ENCODE measurements around the gene MT1F.

The MT1F gene

DNA sequence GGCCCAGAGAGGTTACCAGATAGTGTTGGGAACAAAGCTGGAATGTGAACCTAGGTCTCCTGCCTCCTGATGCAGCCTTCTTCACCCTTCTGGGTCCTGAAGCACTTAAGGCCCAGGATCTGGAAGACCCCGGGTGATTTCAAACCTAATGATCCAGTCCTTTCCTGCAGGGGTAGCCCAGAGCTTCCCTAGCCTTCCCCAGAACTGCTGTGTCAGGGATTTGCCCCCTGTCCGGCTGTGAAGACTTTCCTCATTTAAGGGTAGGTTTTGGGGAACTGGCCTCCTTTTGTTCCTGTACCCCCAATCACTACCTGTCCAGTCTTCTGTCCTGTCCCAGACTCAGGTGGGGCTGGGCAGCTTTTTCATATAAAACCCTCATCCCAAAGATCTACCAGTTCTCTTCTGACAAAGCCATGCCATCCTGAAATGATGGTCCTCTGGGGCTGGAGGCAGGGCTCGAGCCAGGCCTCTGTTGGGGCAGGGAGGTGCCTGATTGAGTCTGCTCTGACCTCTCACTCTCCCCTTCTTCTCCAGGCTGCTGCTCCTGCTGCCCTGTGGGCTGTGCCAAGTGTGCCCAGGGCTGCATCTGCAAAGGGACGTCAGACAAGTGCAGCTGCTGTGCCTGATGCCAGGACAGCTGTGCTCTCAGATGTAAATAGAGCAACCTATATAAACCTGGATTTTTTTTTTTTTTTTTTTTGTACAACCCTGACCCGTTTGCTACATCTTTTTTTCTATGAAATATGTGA is 25.8 kb downstream of the MT1F start:
- DNase-seq (ENCODE audit: low read depth, low spot score), result no peak
- H3K4me3 ChIP-seq (ENCODE audit: low read length), result no peak overlapping the region

DNA sequence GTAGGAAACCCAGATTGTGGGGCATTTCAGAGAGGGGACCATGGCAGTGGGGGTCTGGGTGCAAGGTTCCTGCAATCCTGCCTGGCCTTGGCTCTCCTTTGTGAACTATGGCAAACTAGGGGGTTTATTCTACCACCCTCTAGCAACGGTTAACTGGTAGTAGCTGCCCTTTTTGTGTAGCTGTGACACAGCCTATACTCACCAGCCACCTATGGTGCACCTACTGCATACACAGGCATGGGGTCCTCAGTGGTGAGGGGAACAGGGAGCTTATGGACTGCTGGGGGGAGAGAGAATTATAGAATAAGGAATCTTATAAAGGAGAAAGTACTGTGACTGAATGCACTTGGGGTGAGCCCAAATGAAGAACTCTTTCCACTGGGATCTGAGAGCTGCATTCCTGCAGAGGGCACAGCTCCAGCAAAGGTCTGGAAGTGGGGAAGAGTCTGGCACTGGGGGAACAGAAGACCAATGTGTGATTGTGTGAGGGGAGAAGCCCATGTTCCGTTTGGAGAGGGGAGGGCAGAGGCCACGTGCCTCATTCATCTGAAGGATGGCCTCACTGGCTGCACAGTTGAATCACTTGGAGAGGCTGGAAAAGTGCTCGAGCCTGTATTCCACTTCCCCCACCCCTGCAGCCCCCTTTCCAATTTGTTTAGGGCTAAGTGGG is 26.6 kb downstream of the MT1F start:
- H3K4me3 ChIP-seq (ENCODE audit: low read length), result no peak overlapping the region
- no peak for DNase-seq (ENCODE audit: low read depth, low spot score)

DNA sequence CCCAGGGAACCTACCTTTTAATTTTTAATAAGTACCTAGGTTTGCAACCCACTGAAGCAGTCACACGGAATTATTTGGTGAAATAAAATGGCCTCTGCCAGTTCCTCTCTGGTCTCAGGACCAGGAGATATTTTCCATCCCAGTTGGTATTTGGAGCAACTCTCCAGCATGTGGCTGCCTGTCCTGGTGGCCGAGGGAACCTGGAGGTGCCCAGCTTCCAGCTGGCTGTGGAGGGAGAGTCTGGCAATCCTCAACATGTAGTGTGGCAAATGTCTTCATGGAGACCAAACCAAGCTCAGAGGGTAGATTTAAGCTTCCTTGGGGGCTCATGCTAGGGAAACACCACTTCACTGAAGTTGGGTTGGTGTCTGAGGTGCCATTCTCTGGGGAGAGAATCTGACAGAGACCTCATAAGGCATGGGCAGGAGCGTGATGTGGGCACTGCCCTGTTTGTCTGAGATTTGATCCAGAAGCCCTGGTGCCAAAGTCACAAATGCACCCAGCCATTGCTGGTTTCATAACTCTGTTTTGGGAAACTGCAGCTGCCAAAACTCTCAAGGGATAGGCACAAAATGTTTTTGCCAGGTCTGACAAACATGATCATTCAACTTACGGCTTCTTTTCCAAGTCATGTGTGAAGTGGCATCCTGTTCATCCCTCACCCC is 27.3 kb downstream of the MT1F start:
- no peak overlapping the region for H3K4me3 ChIP-seq (ENCODE audit: low read length)
- DNase-seq (ENCODE audit: low read depth, low spot score), result no peak

DNA sequence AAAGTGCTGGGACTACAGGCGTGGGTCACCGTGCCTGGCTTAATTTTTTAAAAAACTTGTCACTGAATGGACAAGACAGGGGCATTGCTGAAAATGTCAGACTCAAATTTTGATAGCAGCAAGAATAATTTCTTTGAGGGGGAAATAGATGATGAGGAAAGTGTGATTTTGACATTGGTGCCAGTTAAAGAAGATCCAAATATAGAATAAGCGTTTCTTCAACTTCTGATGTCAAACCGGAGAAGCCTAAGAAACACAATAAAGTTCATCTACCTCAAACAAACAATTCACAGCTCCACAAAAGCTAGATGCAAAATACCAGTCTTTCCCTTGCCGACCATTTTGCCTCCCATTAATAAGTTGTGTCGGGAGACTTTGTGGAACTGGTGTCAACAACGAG is 29.0 kb downstream of the MT1F start:
- H3K4me3 ChIP-seq (ENCODE audit: low read length), result no peak overlapping the region
- no peak for DNase-seq (ENCODE audit: low read depth, low spot score)

DNA sequence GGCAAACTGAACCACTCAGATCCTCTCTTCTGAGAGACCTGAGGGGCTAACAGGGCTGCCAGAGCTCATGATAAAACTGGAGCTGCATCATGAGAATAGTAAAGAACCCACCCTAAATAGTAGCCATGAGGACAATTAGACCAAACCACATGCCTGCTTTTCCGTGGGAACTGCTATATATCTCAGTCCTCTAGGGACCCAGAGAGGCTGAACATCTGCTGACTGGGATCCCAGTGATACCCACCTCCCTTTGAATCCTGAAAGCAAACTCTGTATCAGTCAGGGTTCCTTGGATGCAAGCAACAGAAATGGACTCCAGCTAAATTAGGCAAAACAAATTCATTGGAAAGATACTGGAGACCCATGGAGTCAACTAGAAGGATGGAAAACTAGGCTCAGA is 31.0 kb downstream of the MT1F start:
- no peak for DNase-seq (ENCODE audit: low read depth, low spot score)
- H3K4me3 ChIP-seq (ENCODE audit: low read length), result no peak overlapping the region

DNA sequence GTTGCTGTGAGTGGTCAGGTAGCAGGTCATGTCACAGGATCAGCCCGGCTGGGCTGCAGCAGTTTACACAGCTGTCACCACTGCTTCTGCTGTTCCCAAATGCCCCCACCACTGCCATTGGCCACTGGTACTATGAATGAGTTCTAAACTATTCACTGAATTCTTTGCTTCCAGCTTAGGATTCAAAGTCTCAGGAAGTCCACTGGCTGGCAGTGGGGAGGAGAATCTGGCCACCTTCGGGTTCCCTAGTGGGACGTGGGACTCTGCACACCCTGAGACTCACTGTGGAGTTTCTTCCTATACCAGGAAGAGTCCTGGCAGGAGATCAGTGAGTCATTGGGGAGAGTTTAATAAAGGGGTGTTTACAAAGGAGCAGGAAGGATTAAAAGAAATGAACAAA is 31.4 kb downstream of the MT1F start:
- DNase-seq (ENCODE audit: low read depth, low spot score), result no peak
- H3K4me3 ChIP-seq (ENCODE audit: low read length), result no peak overlapping the region

DNA sequence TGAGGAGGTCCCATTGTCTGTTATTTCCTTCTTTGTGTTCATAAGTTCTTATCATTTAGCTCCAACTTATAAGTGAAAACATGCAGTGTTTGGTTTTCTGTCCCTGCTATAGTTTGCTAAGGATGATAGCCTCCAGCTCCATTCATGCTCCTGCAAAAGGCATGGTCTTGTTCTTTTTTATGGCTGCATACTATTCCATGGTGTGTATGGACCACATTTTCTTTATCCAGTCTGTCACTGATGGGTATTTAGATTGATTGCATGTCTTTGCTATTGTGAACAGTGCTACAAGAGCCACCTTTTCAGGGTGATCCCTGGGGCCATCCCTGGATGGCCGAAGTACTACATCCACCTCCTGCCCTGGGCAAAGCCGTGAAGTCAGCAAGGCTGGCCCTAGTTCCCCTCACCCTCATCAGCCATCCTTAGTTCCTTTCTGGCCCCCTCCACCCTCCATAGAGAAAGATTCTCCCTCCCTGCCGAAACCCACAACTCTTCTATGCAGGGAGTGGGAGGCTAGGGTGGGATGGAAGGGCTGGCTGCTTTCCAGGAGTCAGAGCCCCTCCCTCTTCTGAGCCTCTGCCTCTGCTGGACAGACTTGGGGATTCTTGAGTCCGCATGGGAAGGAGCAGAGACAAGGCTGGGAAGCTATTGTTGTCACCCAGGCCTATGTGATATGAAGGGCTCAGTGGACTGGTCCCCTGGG is 32.8 kb downstream of the MT1F start:
- no peak overlapping the region for H3K4me3 ChIP-seq (ENCODE audit: low read length)
- no peak for DNase-seq (ENCODE audit: low read depth, low spot score)

DNA sequence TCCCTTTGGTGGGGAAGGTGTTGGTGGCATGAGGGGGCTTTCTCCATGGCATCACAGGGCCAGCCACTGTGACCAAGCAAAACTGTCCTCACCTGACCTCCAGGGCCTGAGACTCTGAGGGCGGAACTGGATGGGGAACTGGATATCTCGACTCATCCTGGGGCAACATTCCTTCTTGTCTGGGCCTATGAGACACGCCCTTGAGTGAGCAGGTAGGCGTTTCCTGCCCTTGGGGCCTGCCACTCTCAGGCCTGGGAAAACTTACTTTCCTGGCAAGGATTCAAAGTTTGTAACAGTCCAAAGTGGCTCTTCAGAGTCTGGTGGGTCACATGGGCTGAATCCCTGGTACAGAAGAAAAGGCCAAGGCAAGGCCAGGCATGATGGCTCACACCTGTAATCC is 34.1 kb downstream of the MT1F start:
- no peak for DNase-seq (ENCODE audit: low read depth, low spot score)
- no peak overlapping the region for H3K4me3 ChIP-seq (ENCODE audit: low read length)

DNA sequence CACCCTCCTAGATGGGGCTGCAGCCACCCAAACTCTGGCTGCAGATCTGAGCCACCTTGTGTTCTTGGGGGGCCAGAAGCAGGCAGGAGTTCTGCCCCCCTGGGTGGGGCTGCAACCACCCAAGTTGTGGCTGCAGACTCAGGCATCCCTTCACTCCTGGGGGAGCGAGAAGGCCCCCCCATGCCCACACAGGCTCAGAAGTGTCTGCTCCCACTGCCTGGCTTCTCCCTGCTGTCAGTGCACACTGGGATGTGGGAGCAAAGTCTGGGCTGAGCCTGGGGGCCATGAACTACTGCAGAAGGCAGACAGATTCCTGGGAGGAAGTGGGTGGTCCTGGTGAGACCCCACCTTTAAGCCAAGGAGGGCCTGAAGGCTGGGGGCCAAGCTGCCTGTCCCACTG is 37.5 kb downstream of the MT1F start:
- no peak overlapping the region for H3K4me3 ChIP-seq (ENCODE audit: low read length)
- DNase-seq (ENCODE audit: low read depth, low spot score), result no peak

DNA sequence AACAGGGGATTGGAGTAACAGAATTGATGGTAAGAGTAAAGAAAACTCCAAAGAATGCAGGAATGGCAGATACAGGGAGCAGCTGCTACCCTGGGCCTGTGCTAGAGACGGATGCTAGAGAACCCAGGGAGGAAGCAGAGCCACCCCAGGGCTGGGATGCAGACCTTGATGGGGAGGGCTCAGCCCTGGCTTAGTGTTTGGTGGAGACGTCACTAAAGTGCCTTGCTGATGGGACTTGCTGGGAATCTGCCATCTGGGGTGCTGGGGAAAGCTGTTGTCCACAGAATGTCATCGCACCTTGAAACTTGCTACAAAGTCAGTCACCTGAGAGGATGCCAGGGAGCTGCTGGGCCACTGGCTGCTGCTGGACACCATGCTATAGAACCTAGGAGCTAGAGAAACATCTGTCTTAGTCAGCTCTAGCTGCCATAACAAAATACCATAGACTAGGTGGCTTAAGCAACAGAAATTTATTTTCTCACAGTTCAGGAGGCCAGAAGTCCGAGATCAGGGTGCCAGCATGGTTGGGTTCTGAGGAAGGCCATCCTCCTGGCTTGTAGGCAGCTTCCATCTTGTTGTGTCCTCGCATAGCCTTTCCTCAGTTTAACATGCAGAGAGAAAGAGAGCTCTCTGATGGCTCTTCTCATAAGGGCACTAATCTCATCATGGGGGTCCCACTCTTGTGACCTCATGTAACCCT is 39.8 kb downstream of the MT1F start:
- H3K4me3 ChIP-seq (ENCODE audit: low read length), result no peak overlapping the region
- DNase-seq (ENCODE audit: low read depth, low spot score), result no peak

DNA sequence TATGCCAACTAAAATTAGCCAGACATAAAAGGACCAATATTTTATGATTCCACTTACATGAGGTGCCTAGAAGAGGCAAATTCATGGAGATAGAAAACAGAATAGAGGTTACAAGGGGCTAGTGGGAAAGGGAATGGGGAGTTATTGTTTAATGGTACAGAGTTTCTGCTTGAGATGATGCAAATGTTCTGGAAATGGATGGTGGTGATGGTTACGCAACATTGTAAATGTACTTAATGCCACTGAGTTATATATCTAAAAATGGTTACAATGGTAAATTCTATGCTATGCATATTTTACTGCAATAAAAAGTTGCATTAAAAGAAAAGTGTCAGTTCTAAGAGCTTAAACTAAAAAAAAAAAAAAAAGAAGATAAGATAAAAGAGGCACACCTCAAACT is 42.4 kb downstream of the MT1F start:
- no peak for DNase-seq (ENCODE audit: low read depth, low spot score)

DNA sequence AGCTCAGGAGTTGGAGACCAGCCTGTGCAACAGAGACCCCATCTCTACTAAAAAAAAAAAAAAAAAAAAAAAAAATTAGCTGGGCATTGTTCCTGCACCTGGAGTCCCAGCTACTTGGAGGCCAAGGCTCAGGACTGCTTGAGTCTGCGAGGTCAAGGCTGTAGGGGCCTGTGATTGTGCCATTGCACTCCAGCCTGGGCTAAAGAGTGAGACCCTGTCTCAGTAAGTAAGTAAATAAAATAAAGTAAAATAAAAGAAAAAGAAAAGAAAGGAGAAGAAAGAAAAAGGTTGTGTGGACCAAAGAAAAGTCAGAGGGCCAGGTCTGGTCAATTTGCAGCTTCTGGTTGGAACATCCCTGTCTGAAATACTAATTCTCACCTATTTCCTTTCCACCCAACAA is 42.9 kb downstream of the MT1F start:
- DNase-seq (ENCODE audit: low read depth, low spot score), result no peak
- no peak overlapping the region for H3K4me3 ChIP-seq (ENCODE audit: low read length)

More for the DNA sequence above, 42.4 kb downstream of the MT1F start:
- H3K4me3 ChIP-seq (ENCODE audit: low read length), result no peak overlapping the region

DNA sequence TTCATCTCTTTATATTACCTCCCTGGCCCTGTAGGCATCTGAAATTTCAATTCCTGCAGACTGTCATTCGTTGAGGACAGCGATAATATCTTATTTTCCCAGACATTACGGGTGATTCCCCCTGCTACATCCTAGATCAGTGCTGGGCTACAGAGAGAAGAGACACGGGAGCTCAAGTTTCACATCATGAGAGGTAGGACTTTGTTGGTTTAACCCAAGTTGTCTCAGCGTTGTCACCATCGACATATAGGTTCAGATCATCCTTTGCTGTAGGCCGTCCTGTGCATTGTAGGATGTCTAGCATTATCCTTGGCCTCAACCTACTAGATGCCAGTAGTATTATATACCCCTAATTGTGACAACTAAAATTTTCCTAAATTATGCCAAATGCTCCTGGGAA is 43.8 kb downstream of the MT1F start:
- H3K4me3 ChIP-seq (ENCODE audit: low read length), result no peak overlapping the region
- no peak for DNase-seq (ENCODE audit: low read depth, low spot score)

DNA sequence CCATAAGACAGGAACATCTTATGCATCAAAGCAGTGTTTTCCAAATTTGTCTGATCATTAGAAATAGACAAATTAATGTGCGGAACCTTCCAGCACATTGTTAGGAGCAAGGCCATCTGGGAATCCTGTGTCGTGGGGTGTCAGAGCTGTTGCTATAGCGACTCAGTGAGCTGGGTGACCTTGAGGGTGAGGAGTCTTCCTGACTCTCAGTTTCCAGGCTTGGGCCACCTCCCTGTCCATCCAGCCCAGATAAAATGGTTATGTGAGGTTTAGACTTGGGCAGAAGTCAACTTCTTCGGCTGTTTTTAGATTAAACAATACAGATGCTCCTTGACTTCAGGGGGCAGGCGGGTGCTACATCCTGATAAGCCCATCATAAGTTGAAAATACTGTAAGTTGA is 45.1 kb downstream of the MT1F start:
- H3K4me3 ChIP-seq (ENCODE audit: low read length), result no peak overlapping the region
- DNase-seq (ENCODE audit: low read depth, low spot score), result no peak
